HPDE6-E6E7 (cell line): ENCODE results near the gene ALPG.

Experiments used
- DNase-seq: peaks from one replicate; pipeline ENCODE4 v3.0.0; 2011; ENCODE audit warnings: missing footprints; ENCODE audit errors: extremely low spot score

Gene ALPG

DNA sequence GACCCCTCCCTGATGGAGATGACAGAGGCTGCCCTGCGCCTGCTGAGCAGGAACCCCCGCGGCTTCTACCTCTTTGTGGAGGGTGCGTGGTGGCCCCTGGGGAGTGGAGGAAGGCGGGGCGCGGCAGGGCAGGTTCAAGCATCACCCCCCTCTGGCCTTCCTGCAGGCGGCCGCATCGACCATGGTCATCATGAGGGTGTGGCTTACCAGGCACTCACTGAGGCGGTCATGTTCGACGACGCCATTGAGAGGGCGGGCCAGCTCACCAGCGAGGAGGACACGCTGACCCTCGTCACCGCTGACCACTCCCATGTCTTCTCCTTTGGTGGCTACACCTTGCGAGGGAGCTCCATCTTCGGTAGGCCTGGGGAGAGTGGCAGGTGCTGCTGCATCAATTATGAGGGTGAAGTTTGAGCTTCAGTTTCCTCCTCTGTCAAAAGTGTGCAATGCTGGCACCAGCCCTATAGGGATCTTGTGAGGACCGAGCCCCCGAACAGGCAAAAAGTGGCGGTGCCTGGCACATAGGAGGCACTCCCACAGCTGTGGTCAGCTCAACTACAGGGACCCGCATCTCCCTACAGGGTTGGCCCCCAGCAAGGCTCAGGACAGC is 51.5 kb downstream of the ALPG start:
- no peak for DNase-seq

- no peak for DNase-seq
Measured at GRCh38 chr2:232458661-232459418, 52.2 kb downstream of the ALPG start.

GRCh38 chr2:232459419-232460035 is 52.9 kb downstream of the ALPG start:
- DNase-seq, result no peak

- no peak for DNase-seq
Measured at GRCh38 chr2:232460171-232460570, 53.5 kb downstream of the ALPG start.
